HG02588 (cell line): ENCODE measurements around the gene GOPC.

Experiments
- ATAC-seq: cut with Tn5 transposase; IDR thresholded peaks from one replicate; pipeline ENCODE4 v1.9.1; 2021; ENCODE audit warnings: mild to moderate bottlenecking, moderate library complexity; ENCODE audit not compliant: unreplicated experiment

GOPC gene

DNA sequence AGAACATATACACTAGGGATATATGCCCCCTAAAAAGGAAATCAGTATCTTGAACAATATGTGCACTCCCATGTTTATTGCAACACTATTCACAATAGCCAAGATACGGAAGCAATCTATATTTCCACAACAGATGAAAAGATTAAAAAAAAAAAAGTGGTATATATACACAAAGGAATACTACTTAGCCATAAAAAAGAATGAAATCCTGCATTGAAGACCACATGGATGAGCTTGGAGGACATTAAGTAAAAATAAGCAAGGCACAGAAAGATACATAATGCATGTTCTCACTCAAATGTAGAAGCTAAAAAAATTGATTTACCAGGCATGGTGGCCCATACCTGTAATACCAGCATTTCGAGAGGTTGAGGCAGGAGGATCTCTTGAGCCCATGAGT, 4.6 kb downstream of the GOPC start:
- no peak for ATAC-seq

DNA sequence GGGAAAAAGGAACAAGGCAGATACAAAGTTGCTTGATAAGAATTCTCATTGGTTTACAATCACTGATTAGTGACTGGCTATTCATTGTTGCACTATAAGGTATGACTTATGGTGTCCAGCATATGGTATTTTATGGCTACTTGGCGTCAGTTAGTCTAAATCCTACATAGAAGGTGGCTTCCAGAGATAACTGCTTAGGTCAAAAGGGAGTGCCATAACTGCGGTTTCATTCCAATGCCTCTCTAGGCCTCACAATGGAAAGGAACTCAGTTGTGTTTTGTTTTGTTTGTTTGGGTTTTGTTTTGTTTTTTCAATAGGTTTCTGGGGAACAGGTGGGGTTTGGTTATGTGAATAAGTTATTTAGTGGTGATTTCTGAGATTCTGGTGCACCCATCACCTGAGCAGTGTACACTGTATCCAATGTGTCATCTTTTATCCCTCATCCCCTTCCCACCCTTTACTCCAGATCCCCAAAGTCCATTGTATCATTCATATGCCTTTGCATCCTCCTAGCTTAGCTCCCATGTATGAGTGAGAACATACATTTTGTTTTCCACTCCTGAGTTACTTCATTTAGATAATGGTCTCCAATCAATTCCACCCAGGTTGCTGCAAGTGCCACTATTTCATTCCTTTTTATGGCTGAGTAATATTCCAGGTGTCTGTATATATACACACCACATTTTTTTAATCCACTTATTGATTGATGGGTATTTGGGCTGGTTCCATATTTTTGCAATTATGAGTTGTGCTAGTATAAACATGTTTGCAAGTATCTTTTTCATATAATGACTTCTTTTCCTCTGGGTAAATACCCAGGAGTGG, 7.0 kb downstream of the GOPC start:
- no peak for ATAC-seq

DNA sequence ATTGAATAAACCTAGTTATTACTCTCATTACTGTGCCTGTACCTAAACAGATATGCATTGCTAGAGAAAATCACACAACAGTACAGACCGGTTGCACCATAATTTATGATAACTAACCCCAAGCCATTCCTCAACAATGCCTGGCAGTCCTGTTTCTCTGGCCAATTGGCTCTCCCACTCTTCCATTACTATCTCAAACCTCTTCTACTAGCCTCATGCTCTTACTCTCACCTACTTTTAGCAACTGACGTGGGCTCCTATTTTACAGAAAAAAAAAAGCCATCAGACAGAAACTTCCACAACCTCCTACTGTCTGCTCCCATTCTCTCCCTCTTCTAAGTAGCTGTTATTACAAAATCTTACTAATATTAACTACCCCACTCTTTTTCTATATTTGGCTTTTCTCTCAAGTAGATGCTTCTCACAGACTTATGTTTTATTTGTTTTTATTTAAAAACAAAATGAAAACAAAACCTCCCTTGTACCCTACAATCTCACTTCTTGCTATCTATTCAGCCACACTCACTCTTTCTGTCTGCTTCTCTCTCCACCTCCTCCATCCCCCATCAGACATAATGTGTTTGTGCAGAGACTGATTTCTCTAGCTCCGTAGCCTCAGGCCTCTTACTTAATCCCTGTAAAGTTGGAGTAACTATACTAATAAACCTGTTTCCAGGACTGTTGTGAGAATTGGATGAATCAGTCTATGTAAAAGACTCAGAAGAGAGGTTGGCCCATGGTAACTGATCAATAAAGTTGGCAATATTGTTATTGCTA, 9.1 kb downstream of the GOPC start:
- ATAC-seq = no peak

DNA sequence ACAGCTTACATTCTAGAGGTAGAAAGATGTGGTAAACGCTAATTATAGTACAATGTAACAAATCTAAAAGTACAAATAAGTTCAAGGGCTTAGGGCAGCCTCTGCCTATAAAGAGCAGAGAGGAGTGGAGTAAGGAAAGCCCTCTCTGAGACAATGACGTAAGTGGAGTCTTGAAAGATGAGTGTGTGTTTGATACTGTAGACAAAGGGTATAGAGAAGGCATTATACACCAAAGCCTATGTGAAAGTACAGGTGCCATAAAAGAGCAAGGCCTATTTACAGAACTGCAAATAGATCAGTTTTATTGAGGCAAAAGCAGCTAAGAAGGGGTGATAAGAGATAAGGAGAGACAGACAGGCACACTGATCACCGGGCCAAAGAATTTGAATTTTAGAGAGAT, 10.9 kb downstream of the GOPC start:
- ATAC-seq = no peak

DNA sequence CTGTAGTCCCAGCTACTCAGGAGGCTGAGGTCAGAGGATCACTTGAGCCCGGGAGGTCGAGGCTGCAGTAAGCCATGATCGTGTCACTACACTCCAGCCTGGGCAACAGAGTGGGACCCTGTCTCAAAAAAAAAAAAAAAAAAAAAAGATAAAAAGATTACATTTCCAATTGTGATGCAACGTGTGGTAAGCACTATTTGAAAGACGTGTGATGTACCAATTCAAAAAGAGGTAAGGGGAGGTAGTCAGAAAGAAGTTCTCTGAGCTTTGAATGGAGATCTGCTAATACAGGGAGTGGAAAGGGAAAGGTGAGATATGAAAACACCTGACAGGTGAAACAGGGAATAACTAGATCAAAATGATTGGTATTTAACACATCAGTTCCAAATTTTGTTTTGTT, 11.9 kb downstream of the GOPC start:
- ATAC-seq = no peak

DNA sequence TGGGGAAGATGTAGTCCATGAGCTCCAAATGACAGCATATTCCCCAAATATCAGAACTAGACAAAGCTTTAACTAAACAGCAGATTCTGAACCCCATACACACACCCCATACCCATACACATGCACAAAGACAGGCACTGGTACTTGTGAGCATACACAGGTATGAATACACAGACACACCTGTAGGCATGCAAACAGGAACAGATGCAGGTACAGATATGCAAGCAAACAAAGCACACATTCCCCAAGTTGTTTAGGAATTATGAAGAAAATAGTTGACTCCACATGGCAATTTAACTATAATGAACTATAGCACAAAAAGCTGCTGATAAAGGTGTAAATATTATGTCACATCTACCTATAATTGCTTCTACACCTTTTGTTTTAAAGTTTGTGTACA, 16.7 kb downstream of the GOPC start:
- ATAC-seq = no peak

DNA sequence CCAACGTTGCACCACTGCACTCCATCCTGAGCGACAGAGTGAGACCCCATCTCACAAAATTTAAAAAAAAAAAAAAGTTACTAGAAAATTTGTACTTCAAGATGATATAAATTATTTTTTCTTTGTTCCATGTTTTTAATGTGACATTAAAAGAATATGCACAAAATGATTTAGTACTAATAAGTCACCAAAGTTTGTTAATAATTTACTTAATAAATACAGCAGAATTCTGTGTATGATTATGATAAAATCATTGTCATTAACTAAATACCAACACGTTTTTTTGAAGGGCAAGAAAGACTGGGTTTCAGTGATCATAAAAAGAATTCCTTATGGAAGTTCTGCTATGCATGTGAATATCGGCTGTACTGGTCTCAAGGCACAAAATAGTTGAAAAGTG, 28.1 kb downstream of the GOPC start:
- ATAC-seq = no peak

DNA sequence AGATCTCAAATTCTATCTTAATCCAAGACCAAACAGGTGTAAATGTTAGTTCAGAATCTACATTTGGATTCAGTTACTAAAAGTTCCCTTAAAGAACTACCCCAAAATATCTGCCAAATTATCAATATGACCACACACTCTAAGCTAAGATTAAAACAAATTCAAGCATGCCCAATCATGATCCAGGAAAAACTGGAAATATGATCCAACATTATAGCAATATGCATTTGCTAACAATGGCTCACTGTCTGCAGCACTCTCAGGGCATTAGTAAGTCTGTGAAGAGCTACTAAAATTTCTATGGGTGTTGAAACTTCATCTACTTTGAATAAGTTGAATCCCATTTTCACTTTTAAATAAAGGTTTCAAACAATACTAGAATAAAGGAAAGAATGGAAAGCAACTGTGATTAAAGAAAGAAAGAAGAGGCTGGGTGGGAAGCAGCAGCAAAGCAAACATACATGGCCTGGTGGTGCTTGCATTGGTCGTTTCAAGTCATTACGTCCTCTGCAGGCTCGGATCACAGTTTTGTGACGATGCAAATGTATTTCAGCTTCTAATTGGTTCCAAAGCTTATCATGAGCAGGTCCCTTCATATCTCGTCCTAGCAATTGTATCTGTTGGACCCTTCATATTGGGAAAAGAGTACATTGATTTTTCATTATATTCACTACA, 29.2 kb downstream of the GOPC start:
- no peak for ATAC-seq

DNA sequence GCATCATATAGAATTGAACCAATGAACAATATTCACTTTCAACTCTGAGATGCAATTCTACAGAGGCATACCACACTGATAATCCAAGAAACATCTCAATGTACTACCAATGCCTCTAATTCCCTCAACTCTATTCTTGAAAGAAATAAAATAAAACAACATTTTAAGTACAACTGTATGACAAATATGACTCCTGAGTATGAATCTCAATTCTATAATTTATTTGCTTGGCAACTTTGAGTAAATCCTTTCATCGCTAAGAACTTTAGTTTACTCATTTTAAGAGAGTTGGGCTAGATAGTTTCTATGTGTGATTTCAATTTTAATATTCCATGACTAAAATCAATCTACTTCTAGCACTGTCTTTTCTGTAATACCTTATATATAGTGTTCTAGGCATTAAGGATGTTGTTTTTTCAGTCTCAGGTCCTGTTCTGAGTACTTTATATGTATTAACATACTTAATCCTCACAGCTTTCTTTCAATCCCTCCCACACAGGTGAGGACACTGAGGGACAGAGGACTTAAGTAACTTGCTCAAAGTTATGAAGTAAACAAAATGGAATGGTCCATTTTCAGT, 33.4 kb downstream of the GOPC start:
- no peak for ATAC-seq

DNA sequence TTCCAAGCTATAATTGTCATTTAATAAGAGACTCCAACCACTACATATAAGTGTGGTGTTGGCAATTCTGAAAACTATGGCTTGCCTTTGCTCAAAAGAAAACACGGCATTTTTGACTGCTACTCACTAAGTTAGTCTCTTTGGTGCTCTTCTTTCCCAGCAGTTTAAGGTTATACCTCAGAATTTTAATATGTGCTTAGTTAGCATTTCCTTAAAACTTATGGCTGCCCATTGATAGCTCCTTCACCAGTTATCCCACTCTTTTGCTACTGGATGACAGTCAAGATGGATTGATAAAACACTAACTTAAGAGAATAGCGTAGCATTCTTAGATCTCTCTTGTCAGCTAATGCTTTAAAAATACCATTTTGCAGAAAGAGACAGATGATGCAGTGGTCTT, 34.1 kb downstream of the GOPC start:
- ATAC-seq = no peak

DNA sequence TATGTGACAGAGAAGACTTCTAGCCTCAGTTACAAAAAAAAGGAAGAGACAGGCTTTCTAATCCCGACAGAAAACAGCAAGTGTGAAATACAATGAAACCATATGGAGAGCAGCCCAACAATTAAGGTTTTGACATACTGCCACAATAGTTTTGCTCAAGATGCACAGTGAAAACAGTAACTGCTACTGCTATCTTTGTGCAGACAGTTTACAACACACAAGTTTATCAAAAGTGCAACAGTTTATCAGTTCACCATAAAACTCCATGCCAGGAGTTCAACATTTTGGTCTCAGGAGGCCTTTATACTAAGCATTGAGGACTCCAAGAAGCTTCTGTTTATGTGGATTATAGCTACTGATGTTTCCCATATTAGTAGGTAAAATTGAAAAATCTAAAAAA, 37.6 kb downstream of the GOPC start:
- no peak for ATAC-seq

DNA sequence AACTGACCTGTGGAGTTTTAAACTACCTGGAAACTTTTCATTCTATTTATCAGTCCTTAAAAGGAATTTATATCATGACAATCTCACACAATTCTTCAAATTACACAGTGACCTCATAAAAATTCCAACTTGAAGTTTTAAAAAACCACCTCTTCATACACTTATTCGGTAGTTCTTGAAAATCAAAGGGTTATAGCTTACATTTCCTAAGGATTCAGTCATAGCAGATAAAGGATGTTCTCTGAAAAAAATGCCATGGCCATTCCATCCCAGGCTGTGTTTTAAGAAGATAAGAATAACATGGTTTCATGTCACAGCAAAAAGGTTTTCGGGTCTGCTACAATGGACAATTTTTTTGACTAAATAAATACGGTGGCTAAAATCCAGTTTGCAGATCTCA, 41.2 kb downstream of the GOPC start:
- no peak for ATAC-seq

DNA sequence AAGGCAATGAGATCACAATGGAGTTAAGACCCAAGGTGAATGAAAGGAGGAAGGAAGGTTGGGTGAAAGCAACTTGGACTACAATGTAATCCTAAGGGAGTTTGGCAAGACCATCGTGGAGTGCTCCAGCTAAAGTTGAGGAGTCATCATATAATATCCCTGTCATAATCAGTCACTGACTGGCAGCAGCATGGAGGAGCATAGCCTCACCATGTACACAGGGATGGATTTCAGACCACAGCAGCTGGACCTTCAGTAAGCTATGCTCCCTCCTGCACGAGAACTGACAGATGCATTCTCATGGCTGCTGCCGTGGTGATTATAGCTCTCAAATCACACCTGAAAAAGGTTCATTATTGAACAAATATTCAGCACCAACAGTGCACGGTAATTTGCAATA, 43.0 kb downstream of the GOPC start:
- ATAC-seq = no peak

DNA sequence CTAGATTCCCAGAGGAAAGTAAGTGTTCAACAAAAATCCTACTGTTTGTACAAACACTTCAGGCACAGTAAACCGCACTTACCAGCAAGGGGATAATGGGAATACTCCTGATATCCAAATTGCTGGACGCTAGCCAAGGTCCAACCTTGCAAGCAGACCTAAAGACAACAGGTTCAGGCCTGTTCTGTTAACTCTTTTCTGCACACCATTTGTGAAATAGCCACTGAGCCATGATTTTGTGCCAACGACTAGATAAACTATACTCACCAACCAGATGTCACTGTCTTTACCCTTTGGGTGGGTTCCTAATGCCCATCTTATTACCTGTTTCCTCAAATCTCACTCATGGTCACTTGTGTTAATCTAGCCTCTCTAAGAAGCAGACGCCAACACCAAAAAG, 43.5 kb downstream of the GOPC start:
- no peak for ATAC-seq

DNA sequence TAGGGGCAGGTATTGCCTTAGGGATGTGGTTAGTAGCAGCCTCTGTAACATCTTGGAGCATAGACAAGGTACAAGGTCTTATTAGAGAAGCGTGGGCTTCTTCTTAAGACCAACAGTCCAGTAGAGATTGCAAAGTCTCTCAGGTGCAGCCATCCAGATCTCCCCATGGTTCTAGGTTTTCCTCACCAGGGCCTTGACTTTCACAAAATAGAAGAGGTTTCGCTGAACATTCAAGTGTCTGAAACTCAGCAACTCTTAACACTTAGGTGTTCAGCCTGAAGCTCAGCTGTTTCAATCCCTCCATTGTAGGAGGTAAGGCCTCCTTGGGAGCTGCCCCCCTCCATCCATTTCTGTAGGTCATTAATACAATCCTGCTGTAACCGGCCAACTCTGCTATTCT, 44.4 kb downstream of the GOPC start:
- no peak for ATAC-seq

DNA sequence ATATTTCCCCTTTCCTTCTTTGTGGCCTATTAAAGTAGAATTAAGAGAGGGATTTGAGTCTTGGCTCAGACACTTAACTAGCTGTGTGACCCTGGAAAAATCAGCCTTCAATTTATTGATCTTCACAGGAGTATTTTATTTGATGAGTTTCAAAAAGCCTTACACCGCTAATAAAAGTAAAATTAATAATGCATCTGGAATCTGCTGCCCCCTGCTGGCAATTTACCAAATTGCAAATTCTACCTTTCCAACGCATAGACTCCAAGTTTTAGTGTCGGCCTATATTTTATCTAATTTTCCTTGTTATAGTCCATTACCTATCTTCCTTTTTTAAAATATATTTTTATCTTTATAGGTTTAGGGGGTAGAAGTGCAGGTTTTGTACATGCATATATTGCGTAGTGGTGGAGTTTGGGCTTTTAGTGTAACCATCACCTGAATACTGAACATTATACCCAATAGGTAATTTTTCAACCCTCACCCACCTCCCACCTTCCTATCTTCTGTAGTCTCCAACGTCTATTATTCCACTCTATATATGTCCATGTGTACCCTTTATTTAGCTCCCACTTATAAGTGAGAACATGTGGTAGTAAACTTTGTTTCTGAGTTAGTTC, 46.3 kb downstream of the GOPC start:
- ATAC-seq = no peak

DNA sequence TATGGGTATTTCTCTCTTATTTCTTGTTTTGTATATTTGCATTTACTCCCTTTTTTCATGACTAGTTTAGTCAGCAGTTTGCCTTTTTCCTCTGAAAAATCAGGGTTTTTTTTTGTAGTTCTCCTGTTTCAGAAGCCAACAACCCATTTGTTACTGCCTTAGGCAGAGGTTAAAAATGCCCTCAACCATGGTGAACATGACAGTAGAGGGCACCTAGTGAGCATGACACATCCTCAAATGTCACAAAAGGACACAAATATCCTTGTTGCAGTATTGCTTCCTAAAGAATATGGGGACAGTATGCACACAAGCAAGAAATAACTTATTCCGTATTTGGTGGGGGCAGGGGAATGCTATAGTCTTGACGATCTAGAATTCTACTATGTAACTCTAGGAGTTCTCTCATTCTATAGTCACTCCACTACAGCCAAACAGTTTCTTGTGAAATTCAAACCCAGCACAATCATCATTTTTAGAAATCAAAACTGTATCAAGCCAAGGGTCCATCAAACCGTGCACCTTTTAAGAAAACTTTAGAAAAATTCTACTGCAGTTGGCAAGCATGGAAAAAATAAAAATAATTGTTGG, 47.0 kb downstream of the GOPC start:
- ATAC-seq = no peak

DNA sequence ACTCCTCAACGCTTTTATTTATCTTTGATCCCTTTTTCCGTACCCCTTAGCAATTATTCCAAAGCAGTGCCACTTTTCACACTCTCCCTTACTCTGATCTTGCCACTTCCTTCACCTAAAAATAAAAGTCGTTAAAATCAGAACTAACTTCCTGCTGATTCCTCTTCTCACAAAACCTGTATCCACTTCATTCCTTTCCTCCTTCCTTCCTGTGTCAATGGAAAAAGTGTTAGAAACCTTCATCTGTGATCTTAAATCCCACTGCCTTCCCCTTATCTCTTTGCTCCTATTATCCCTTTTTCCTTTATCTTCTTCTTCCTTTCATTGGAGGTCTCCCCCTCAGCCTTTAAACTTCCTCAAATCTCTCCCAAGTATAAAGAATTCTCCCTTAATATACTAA, 49.2 kb downstream of the GOPC start:
- ATAC-seq = no peak

DNA sequence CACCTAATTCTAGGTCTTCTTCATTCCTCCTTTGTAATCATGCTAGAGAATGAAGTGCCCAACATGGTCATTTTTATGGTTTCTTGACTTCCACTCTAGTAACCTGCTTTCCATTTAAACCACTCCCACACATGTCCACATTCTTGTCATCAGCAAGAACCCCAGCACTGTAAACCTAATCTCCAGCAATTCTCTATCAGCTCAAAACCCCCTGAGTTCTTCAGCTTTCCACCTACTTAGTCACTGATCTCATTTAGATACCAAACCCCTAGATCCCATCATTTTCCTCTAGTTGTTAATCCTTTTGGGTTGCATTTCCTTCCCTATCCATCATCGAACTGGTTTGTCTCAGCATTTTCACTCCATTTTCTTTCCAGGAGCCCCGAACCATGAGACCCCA, 49.7 kb downstream of the GOPC start:
- no peak for ATAC-seq

DNA sequence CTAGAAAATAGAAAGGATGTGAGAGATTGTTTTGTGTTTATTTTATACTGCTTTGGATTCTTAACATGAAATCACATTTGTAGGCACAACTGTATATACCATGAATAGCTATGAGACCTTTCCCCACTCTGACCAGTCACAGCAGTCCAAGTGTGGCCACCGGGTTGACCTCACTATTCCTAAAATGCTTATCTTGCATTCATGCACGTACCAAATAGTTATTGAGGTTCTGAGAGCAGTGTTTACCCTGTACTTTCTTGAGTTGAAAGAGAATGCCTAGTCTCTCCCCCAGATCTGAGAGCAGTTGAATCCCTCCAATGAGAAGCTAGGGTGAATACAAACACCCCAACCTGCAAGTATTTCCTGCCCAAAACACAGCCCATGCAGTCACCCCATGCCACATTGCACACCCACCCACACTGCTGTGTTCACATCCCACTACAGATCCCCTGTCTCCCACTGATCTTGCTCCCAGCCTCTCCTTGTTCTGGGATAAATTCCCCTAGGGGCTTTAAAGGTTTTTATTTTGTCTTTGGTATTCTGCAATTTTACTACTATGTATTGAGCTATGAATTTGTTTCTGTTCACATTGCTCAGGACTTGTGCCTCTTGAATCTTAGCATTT, 51.6 kb downstream of the GOPC start:
- ATAC-seq = no peak
